Endothelial cell of umbilical vein (primary cell): ENCODE results near the gene NMU.

ENCODE experiments used
- CTCF ChIP-seq, 2 donors: IDR thresholded peaks; 1 replicate in 1 of 2; 2 replicates in 1 of 2; pipeline ENCODE4 v1.5.1; 2011; ENCODE audit warnings: low read length in 2 of 2, mild to moderate bottlenecking in 2 of 2, moderate library complexity in 2 of 2, control low read depth in 1 of 2, inconsistent platforms in 1 of 2, low read depth in 1 of 2; ENCODE audit not compliant: insufficient read depth in 1 of 2; ENCODE audit errors: extremely low read depth in 1 of 2
- POLR2AphosphoS5 ChIP-seq: IDR thresholded peaks from 2 replicates; pipeline ENCODE4 v1.6.1; 2012; ENCODE audit warnings: low read depth, mild to moderate bottlenecking, control low read depth, low read length, moderate library complexity; ENCODE audit not compliant: insufficient read depth

- no peak for TF ChIP-seq CTCF (IDR thresholded peaks at IDR 0.05; ENCODE audit: extremely low read depth in 1 of 2, insufficient read depth in 1 of 2, low read depth in 1 of 2, low read length in 2 of 2)
- TF ChIP-seq POLR2AphosphoS5, result no peak
Measured at GRCh38 chr4:55673424-55673823, 37.3 kb upstream of the NMU start.
